AG10803 (cell line): ENCODE data around the gene SHLD1.

Experiments
- DNase-seq: peaks from one replicate; pipeline ENCODE4 v3.0.0; 2010; ENCODE audit warnings: low read depth
- H3K4me3 ChIP-seq: 2 replicates; pipeline ENCODE4 v1.5.1; 2011; ENCODE audit warnings: mild to moderate bottlenecking, low read length, control low read depth
- TF ChIP-seq, protein P1 (sequence below): conservative IDR thresholded peaks from 2 replicates; pipeline ENCODE4 v1.5.1; 2011; ENCODE audit warnings: mild to moderate bottlenecking, low read length, control low read depth, inconsistent platforms

Gene SHLD1

DNA sequence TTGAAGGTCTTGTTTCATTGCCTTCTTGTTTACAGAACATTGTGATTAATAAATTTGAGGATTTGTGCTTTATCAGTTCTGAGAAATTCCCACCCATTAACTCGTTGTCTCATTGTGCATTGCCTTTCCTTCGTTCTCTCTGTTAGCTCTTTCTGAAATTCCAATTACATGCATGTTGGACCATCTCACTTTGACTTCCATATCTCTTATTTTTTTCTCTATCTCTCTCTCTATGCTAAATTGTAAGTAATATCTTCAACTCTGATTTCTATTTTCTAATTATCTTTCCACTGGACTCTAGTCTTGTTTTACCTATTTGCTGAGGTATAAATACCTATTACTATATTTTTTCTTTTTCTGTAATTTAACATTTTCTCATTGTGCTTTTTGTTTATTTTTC, 92.3 kb downstream of the SHLD1 start:
- no peak for DNase-seq
- H3K4me3 ChIP-seq = no peak overlapping the region
- TF ChIP-seq, protein P1, sequence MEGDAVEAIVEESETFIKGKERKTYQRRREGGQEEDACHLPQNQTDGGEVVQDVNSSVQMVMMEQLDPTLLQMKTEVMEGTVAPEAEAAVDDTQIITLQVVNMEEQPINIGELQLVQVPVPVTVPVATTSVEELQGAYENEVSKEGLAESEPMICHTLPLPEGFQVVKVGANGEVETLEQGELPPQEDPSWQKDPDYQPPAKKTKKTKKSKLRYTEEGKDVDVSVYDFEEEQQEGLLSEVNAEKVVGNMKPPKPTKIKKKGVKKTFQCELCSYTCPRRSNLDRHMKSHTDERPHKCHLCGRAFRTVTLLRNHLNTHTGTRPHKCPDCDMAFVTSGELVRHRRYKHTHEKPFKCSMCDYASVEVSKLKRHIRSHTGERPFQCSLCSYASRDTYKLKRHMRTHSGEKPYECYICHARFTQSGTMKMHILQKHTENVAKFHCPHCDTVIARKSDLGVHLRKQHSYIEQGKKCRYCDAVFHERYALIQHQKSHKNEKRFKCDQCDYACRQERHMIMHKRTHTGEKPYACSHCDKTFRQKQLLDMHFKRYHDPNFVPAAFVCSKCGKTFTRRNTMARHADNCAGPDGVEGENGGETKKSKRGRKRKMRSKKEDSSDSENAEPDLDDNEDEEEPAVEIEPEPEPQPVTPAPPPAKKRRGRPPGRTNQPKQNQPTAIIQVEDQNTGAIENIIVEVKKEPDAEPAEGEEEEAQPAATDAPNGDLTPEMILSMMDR = no peak

DNA sequence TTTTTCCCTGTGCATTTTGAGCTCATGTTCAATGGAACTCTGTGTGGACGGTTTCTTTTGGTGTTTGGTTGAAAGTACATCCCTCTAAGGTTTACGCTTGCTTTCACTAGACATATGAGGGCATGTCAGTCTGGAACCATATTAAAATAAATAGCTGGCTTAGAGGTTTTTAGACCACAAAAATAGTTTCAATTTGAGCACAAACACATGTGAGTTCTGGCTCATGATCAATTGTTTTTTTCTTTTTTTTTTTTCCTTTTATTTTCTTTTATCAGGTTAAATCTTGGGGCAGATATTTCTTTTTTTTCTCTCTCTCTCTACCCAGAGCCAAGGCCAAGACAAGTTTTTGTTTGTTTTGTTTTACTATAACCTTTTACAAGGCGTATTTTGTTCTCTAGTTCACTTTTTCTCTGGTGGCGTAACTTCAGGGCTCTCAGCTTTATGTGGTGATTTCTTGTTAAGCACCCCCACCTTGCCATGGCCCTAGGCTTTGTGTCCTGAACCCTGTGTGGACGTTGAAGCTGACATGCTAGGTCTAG, 92.9 kb downstream of the SHLD1 start:
- H3K4me3 ChIP-seq = no peak overlapping the region
- peak; percentile 33 for DNase-seq
- TF ChIP-seq, protein P1 = no peak

DNA sequence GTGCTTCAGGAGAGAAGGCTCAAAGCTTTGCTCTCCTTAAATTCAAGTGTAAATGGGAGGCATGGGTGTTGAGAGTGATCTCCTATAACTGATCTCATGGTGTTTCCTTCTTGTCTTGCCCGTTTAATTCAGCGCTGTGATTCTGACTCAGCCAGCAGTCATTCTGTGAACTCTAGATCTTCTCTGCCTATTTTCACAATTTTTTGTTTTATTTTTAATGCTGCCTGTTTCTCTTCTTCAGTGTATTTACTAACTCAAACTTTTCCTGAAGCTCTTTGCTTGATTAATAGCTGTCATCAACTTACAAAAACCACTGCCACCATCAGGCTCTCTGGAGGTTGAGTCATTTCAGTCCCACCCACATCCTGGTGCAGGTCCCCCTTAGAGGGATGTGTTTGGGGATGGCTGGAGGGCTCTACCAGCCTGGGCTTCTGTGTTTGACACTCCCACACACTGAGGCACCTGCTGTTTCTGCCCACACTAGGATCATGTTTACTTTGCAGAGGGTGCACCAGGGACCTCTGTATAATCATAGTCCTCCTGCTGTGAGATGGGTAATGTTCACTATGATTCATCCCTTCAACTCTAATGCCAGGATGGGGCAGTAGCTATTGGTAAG, 94.0 kb downstream of the SHLD1 start:
- peak; percentile 20 for DNase-seq
- TF ChIP-seq, protein P1 = no peak
- no peak overlapping the region for H3K4me3 ChIP-seq

DNA sequence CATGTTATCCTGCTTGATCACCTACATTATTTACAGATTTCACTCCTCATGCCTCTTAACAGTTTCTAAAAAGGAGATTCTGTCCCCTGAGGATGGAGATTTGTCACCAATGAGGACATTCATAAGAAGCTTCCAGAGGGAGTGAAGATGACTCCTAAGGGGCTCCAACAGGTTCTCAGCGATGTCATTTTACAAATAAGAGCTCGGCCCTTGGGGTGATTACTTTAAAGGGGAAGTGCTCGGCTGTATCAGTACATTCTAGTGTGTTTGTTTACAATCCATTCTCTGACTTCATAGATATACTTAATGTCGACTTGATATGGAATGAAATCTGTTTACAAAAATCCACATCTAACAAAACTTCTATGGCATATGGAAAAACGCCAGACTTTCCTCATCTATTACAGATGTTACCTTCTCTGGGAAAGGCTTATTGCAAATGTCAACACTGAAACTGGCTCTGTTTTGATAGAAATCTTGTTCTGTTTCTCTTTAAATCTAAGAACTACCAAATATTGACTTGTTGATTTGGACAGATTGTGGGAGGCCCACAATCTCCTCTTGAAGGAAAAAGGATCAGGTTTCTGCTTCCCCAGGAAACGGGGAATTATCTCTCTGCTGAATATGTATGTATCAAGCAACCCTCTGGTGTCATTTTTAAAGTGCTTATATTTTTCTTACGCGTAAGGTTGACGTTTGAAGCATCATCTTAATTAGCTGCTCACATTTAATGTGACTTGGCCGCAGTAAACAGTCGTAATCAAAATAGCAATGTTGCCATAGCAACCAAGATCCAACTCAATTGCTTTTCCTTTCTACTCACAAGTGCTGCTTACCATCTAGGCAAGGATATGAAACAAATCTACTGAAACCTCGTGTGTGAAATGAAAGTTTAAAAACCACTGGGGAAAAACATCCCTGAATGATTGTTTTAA, 95.7 kb downstream of the SHLD1 start:
- TF ChIP-seq, protein P1 = no peak
- H3K4me3 ChIP-seq = no peak overlapping the region
- peak; percentile 55 for DNase-seq

DNA sequence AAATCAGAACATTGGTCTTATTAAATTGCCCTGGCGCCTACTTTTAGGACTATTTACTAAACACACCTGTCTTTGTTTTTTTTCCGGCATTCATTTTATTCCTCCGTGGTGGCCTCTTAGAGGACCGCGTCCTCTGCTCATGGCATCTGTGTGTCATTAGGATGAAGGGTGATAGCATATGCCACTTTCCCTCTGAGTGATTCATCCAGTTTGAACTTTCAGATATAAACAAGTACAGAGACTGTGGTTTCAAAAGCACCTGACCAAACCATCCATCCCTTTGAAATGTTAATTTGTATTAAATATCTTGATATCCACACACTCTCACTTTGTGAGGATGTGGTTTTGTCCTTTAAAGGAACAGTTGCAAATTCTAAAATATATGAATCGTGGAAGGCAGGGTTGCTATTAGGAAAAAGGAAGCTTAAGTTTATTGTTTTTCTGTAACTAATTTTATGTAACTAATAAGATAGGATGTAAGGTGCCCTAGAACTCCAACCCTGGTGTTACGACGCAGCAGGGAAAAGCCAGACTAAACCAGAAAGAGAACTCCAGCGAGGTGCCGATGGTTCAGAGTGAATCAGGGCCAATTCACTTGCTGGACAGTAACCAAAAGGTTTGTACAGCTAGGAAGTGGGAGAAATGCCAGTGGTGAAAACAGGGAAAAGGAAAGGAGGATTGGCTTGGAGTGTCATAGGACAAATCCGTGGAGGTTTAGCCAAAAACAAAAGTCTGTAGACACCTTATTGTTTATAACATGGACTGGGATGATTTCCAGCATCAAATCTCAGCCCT, 98.7 kb downstream of the SHLD1 start:
- peak; percentile 25 for DNase-seq
- no peak overlapping the region for H3K4me3 ChIP-seq

DNA sequence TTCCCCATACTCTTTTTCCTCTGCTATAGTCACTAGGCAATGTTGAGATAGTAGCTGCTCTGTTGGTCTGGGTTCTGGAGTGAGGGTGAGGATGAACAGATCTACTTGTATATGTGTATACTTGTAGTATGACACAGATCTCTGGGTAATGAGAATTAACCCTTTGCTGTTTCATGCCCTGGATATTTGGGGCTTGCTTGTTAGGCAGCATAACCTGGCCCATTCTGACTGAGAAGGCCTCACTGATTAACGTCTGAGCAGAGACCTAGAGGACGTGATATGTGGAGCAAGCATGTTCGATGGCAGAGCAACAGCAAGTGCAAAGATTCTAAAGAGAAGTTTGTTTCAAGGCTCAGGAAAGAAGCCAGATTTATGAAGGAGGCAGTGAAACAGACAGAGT, 105.7 kb downstream of the SHLD1 start:
- TF ChIP-seq, protein P1 = no peak
- DNase-seq = no peak
- H3K4me3 ChIP-seq = no peak overlapping the region

More for the DNA sequence above, 98.7 kb downstream of the SHLD1 start:
- TF ChIP-seq, protein P1 = no peak
